Endothelial cell of umbilical vein (primary cell): Measurements from ENCODE around the gene ITGB2. TPM values are rescaled to one million over a fixed set of nuclear protein-coding genes. Genes with fewer than 3 reads are reported as not detected.

Source experiments
- polyA plus RNA-seq, 4 experiments: library from polyadenylated mRNA; depleted of rRNA in 3 of 4; stranded (reverse) in 3 of 4; unstranded in 1 of 4; fragments of >200 nt; gene quantifications; 2 replicates each; pipeline versions ENCODE4 v1.2.1 to v1.2.3, GENCODE V29; 2011 to 2012; ENCODE audit warnings: missing spikeins in 1 of 4
- total RNA-seq: library from RNA; stranded (reverse); gene quantifications from 2 replicates; pipeline ENCODE4 v1.2.3, GENCODE V29; 2021

ITGB2 gene
- total and polyA plus RNA-seq, 2 donors (not counting 3 experiments of a cell fraction or from before 2014, with no cell fraction given), result 0.39 to 0.91 TPM

Other genes starting within 250 kb of the ITGB2 start
- gene KRTAP12-1, start 238.7 kb downstream of the ITGB2 start, total RNA-seq, result not detected in 2 replicates
- not detected in 2 replicates for gene KRTAP12-1, start 238.7 kb downstream of the ITGB2 start, polyA plus RNA-seq
- not detected in 2 replicates for gene KRTAP10-12, start 223.7 kb downstream of the ITGB2 start, total RNA-seq
- gene KRTAP10-12, start 223.7 kb downstream of the ITGB2 start, polyA plus RNA-seq, result not detected in 2 replicates
- not detected in 2 replicates for gene TSPEAR, start 209.3 kb downstream of the ITGB2 start, total RNA-seq
- gene TSPEAR, start 209.3 kb downstream of the ITGB2 start, polyA plus RNA-seq, result 0.01 TPM in 1 of 2 replicates, not detected in the other
- gene UBE2G2, start 119.1 kb downstream of the ITGB2 start, total RNA-seq, result 114 and 117 TPM in 2 replicates
- 86.4 and 95.0 TPM in 2 replicates for gene UBE2G2, start 119.1 kb downstream of the ITGB2 start, polyA plus RNA-seq
- 99.7 and 102 TPM in 2 replicates for gene SUMO3, start 102.8 kb downstream of the ITGB2 start, total RNA-seq
- 109 and 123 TPM in 2 replicates for gene SUMO3, start 102.8 kb downstream of the ITGB2 start, polyA plus RNA-seq
- 406 and 415 TPM in 2 replicates for gene PTTG1IP, start 47.2 kb downstream of the ITGB2 start, total RNA-seq
- gene PTTG1IP, start 47.2 kb downstream of the ITGB2 start, polyA plus RNA-seq, result 313 and 342 TPM in 2 replicates
- 46.4 and 50.6 TPM in 2 replicates for gene SLX9, start 19.1 kb upstream of the ITGB2 start, total RNA-seq
- gene SLX9, start 19.1 kb upstream of the ITGB2 start, polyA plus RNA-seq, result 27.0 and 27.7 TPM in 2 replicates
- gene ADARB1, start 153.7 kb upstream of the ITGB2 start, total RNA-seq, result 54.3 and 55.5 TPM in 2 replicates
- 17.8 and 32.5 TPM in 2 replicates for gene ADARB1, start 153.7 kb upstream of the ITGB2 start, polyA plus RNA-seq